H54 (cell line): ENCODE data around the gene AP3B1.
"Not testable (repeated sequence)": the region's sequence is repeated elsewhere in the genome, so short reads cannot be mapped to it uniquely, and the experiment has no call there.

Experiments used
- DNase-seq: peaks from one replicate; pipeline ENCODE4 v3.0.0; 2011; ENCODE audit warnings: low spot score, mixed read lengths; ENCODE audit not compliant: insufficient read length
- FAIRE-seq: peaks from 3 replicates; lab custom pipeline; 2011; peaks lifted over from hg19 to GRCh38; lab: Jason Lieb, UNC
- POLR2A ChIP-seq: IDR thresholded peaks from 2 replicates; pipeline ENCODE4 v1.6.1; 2011; ENCODE audit warnings: low read depth, mild to moderate bottlenecking, low read length

The AP3B1 gene

GRCh38 chr5:78109891-78110324 is 184.6 kb downstream of the AP3B1 start:
- FAIRE-seq (no peak), DNase-seq (no peak)
- TF ChIP-seq POLR2A: no peak

DNA sequence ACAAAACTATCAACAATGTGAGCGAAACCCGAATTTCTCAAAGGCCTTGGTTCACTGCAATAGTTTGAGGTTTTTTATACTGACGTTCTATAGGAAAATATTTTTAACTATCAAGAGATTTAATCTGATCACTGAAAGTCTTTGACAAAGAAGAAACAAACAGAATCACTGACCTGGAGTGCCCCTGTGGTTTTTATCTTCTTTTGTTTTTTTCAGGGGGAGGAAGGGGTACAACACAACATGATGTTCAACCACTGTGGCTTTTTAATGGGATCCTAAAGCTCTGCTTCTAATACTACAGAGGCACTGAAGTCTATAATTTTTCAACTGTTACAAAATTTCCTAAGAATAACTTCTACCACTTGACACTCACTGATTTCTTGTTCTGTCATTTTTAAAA is 185.9 kb downstream of the AP3B1 start:
- DNase-seq (no peak), FAIRE-seq (no peak)
- TF ChIP-seq POLR2A: no peak

- no peak for TF ChIP-seq POLR2A
- DNase-seq (no peak), FAIRE-seq (no peak)
Measured at GRCh38 chr5:78103232-78103918, 191.1 kb downstream of the AP3B1 start.

- DNase-seq: no peak
- no peak for TF ChIP-seq POLR2A
- no peak for FAIRE-seq
Measured at GRCh38 chr5:78102500-78102899, 192.0 kb downstream of the AP3B1 start.

DNA sequence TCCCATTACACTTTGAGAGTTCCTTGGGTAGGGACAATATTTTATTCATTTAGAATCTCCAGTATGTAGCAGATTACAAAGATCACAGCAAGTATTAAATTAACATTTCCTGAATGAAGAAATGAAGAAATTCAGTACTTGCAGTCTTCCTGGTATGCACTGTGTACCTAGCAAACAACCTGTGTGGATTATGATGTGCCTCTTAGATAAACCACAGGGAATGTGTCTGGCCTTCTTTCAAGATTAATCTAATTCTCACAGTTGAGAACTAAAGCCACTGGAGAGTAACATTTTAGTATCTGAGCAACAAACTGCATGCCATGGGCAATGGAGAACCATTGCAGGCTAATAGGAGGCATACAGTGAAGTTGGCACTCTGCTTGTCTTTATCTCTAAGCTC is 199.4 kb downstream of the AP3B1 start:
- FAIRE-seq: no peak

GRCh38 chr5:78090002-78090401 is 204.5 kb downstream of the AP3B1 start:
- DNase-seq (no peak), FAIRE-seq (no peak)
- no peak for TF ChIP-seq POLR2A

More for the DNA sequence above, 199.4 kb downstream of the AP3B1 start:
- DNase-seq: no peak
- TF ChIP-seq POLR2A: no peak

DNA sequence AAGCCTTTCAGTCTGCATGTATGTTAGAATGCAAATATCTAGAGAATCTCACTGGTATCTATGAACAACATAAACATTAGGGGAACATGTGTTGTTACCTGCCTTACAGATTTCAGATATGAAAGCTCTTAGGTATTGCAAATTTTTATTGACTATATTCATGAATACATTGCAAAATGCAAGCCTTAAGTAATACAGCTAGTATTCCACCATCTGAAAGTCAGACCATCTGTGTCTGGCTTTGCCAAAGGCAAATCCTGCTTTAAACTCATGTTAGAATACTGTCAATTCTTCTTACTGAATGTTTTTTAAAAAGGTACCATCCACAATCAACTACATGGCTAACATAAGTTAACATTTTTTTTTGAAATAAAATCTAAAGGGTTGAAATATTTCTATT is 215.6 kb downstream of the AP3B1 start:
- FAIRE-seq: no peak
- no peak for DNase-seq
- TF ChIP-seq POLR2A: no peak

- FAIRE-seq (no peak), DNase-seq (no peak)
- no peak for TF ChIP-seq POLR2A
Measured at GRCh38 chr5:78077369-78078068, 217.0 kb downstream of the AP3B1 start.

DNA sequence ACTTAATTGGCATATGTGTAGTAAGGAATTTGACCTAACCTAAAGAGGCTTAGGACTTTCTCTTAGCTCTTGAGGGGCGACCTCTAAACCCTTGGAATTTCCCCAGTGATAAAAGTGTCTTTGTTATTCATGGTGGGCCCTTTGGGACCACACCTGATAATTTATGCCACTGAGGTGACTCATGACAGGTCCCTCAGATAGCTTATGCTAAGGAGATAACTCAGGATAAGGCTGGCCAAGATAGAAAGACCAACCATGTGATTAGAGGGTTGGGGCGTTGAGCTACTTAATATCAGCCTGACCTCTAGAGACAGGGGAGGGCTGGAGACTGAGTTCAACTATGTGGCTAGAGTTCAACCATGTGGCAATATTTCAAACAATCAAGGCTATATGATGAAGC is 218.1 kb downstream of the AP3B1 start:
- no peak for TF ChIP-seq POLR2A
- no peak for FAIRE-seq
- DNase-seq: no peak

DNA sequence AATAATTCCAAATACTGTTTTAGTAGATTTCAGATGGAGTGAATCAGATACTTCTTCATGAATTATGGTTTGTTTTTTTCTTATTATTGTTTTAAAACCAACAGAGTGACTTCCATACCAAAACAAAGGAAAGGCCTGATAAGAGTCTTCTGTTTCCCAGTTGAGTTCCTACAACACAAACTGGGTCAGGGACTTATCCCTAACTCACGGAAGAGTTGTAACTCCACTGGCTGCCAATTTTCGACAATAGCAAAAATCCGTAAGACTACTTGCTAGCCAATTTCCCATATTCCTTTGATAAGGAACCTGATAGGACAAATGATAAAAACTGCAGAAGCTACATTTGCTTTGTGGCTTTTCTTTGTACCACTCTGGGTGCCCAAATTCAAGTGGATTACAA is 219.2 kb downstream of the AP3B1 start:
- no peak for TF ChIP-seq POLR2A
- FAIRE-seq (no peak), DNase-seq (no peak)

DNA sequence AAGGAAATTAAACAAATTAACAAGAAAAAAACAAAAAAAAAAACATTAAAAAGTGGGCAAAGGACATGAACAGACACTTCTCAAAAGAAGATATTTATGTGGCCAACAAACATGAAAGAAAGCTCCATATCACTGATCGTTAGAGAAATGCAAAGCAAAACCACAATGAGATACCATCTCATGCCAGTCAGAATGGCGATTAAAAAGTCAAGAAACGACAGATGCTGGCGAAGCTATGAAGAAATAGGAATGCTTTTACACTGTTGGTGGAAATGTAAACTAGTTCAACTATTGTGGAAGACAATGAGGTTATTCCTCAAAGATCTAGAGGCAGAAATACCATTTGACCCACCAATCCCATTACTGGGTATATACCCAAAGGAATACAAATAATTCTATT is 223.8 kb downstream of the AP3B1 start:
- not testable (repeated sequence) for DNase-seq

GRCh38 chr5:78067581-78067980 is 226.9 kb downstream of the AP3B1 start:
- not testable (repeated sequence) for FAIRE-seq, DNase-seq

More for the DNA sequence above, 223.8 kb downstream of the AP3B1 start:
- FAIRE-seq: not testable (repeated sequence)

GRCh38 chr5:78066722-78067121 is 227.8 kb downstream of the AP3B1 start:
- DNase-seq, FAIRE-seq: not testable (repeated sequence)

DNA sequence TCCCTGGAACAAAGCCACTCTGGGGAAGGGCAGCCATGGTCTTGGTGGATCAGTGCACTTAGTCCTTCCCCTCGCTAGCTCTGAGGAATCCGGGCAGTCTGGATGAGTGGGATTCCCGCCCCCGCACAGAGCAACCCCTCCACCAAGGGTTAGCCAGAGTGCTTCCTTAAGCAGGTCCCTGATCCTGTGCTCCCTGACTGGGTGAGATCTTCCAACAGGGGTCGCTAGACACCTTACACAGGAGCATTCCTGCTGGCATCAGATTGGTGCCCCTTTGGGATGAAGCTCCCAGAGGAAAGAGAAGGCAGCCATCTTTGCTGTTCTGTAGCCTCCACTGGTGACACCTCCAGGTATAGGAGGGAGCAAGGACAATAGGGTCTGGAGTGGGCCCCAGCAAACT is 228.8 kb downstream of the AP3B1 start:
- FAIRE-seq (no peak), DNase-seq (no peak)
- TF ChIP-seq POLR2A: no peak

GRCh38 chr5:78064941-78065472 is 229.5 kb downstream of the AP3B1 start:
- FAIRE-seq: no peak
- no peak for DNase-seq
- no peak for TF ChIP-seq POLR2A
